Liver (tissue), 9 donors: ENCODE data around the gene PCDH9. TPM values are rescaled to one million over a fixed set of nuclear protein-coding genes. Genes with fewer than 3 reads are reported as not detected.
"Not testable (repeated sequence)": the region's sequence is repeated elsewhere in the genome, so short reads cannot be mapped to it uniquely, and the experiment has no call there.

Source experiments
- DNase-seq: peaks from one replicate; pipeline ENCODE4 v3.0.0-alpha.2; 2017; ENCODE audit warnings: low spot score
- H3K27ac ChIP-seq, 2 donors: one replicate each; pipeline ENCODE4 v1.7.0; 2013; ENCODE audit warnings: inconsistent platforms in 2 of 2, low read length in 2 of 2, control low read depth in 1 of 2, low read depth in 1 of 2, mild to moderate bottlenecking in 1 of 2
- H3K27me3 ChIP-seq, 4 donors: one replicate each; pipeline versions ENCODE4 v1.6.1 to v1.7.0; 2013; ENCODE audit warnings: low read length in 3 of 4, inconsistent platforms in 1 of 4, mild to moderate bottlenecking in 1 of 4, moderate library complexity in 1 of 4; ENCODE audit not compliant: control insufficient read depth in 4 of 4, insufficient read depth in 4 of 4
- H3K36me3 ChIP-seq, 4 donors: one replicate each; pipeline versions ENCODE4 v1.6.1 to v1.7.0; 2013; ENCODE audit warnings: low read length in 3 of 4, mild to moderate bottlenecking in 3 of 4, low read depth in 1 of 4, moderate library complexity in 1 of 4; ENCODE audit not compliant: control insufficient read depth in 4 of 4, insufficient read depth in 3 of 4
- H3K4me1 ChIP-seq, 4 donors: one replicate each; pipeline versions ENCODE4 v1.6.1 to v1.7.0; 2013; ENCODE audit warnings: low read length in 3 of 4, mild to moderate bottlenecking in 3 of 4, moderate library complexity in 1 of 4; ENCODE audit not compliant: control insufficient read depth in 4 of 4, insufficient read depth in 4 of 4
- H3K4me3 ChIP-seq, 3 donors: one replicate each; pipeline versions ENCODE4 v1.6.1 to v1.7.0; 2013; ENCODE audit warnings: low read length in 3 of 3, control low read depth in 1 of 3, low read depth in 1 of 3, mild to moderate bottlenecking in 1 of 3
- H3K9ac ChIP-seq, 2 donors: one replicate each; pipeline ENCODE4 v1.7.0; 2013; ENCODE audit warnings: low read length in 2 of 2, mild to moderate bottlenecking in 2 of 2, moderate library complexity in 2 of 2, control low read depth in 1 of 2, low read depth in 1 of 2
- H3K9me3 ChIP-seq, 4 donors: one replicate each; pipeline versions ENCODE4 v1.6.1 to v1.7.0; 2013; ENCODE audit warnings: low read length in 3 of 4; ENCODE audit not compliant: control insufficient read depth in 4 of 4
- EGR1 ChIP-seq, 2 donors: IDR thresholded peaks; 2 replicates each; pipeline ENCODE4 v1.6.1; 2016 to 2018; ENCODE audit warnings: antibody characterized with exemption in 2 of 2, low read depth in 2 of 2
- FOXA1 ChIP-seq: IDR thresholded peaks from 2 replicates; pipeline ENCODE4 v1.6.1; 2016; ENCODE audit warnings: antibody characterized with exemption
- FOXA2 ChIP-seq: IDR thresholded peaks from 2 replicates; pipeline ENCODE4 v1.6.1; 2016; ENCODE audit warnings: antibody characterized with exemption
- GABPA ChIP-seq, 2 donors: IDR thresholded peaks in 1 of 2; conservative IDR thresholded peaks in 1 of 2; 2 replicates each; pipeline ENCODE4 v1.6.1; 2016; ENCODE audit warnings: antibody characterized with exemption in 2 of 2, mild to moderate bottlenecking in 1 of 2, moderate library complexity in 1 of 2
- HNF4A ChIP-seq, 2 donors: conservative IDR thresholded peaks; 2 replicates each; pipeline ENCODE4 v1.6.1; 2016; ENCODE audit warnings: antibody characterized with exemption in 2 of 2, mild to moderate bottlenecking in 2 of 2
- HNF4G ChIP-seq: IDR thresholded peaks from 2 replicates; pipeline ENCODE4 v1.6.1; 2016; ENCODE audit warnings: antibody characterized with exemption
- JUND ChIP-seq, 2 donors: IDR thresholded peaks; 2 replicates each; pipeline ENCODE4 v1.6.1; 2016; ENCODE audit warnings: antibody characterized with exemption in 2 of 2
- NR2F2 ChIP-seq: IDR thresholded peaks from 2 replicates; pipeline ENCODE4 v1.6.1; 2016; ENCODE audit warnings: antibody characterized with exemption
- RAD21 ChIP-seq, 2 donors: IDR thresholded peaks; 2 replicates each; pipeline ENCODE4 v1.6.1; 2016; ENCODE audit warnings: antibody characterized with exemption in 2 of 2, mild to moderate bottlenecking in 2 of 2
- RXRA ChIP-seq, 2 donors: IDR thresholded peaks; 2 replicates each; pipeline ENCODE4 v1.6.1; 2017 to 2018; ENCODE audit warnings: antibody characterized with exemption in 2 of 2, mild to moderate bottlenecking in 1 of 2
- SP1 ChIP-seq: IDR thresholded peaks from 2 replicates; pipeline ENCODE4 v1.6.1; 2018; ENCODE audit warnings: antibody characterized with exemption, mild to moderate bottlenecking
- TAF1 ChIP-seq: conservative IDR thresholded peaks from 2 replicates; pipeline ENCODE4 v1.6.1; 2016; ENCODE audit warnings: antibody characterized with exemption, mild to moderate bottlenecking
- YY1 ChIP-seq: IDR thresholded peaks from 2 replicates; pipeline ENCODE4 v1.6.1; 2016; ENCODE audit warnings: antibody characterized with exemption, mild to moderate bottlenecking
- WGBS: extraction: QIAGEN DNeasy Blood & Tissue Kit; methylation state at CpG from one replicate; pipeline ENCODE4 v1.1.7; 2013; 5-methylcytosine and 5-hydroxymethylcytosine counted together
- polyA plus RNA-seq, 2 donors: library from polyadenylated mRNA; stranded (reverse) in 1 of 2; unstranded in 1 of 2; fragments of 200-250 nt in 1 of 2; fragments of >200 nt in 1 of 2; fragmentation: Nextera tagmentation in 1 of 2; extraction: Ambion mirVana in 1 of 2; gene quantifications; one replicate each; pipeline versions ENCODE4 v1.2.1 to v1.2.3, GENCODE V29; 2013 to 2015
- total RNA-seq, 2 donors: library from RNA; depleted of rRNA; stranded (reverse); fragments of >200 nt; gene quantifications; one replicate each; pipeline ENCODE4 v1.2.3, GENCODE V29; 2014
- TF ChIP-seq, protein P1 (sequence below): IDR thresholded peaks from 2 replicates; pipeline ENCODE4 v1.6.1; 2016; ENCODE audit warnings: antibody characterized with exemption
- TF ChIP-seq, protein P2 (sequence below): fragments of 150-350 bp; IDR thresholded peaks from 2 replicates; pipeline ENCODE4 v1.5.1; 2017; ENCODE audit warnings: improper control_type of control experiment, low read depth, low read length; ENCODE audit not compliant: missing input control
- TF ChIP-seq, protein P3 (sequence below): IDR thresholded peaks from 2 replicates; pipeline ENCODE4 v1.6.1; 2016; ENCODE audit warnings: antibody characterized with exemption
- TF ChIP-seq, protein P4 (sequence below): IDR thresholded peaks from 2 replicates; pipeline ENCODE4 v1.6.1; 2016; ENCODE audit warnings: antibody characterized with exemption, mild to moderate bottlenecking
- TF ChIP-seq, protein P5 (sequence below): IDR thresholded peaks from 2 replicates; pipeline ENCODE4 v1.6.1; 2016; ENCODE audit warnings: antibody characterized with exemption
- donor health status: healthy.
- donor health status: healthy.
- donor health status: healthy.
- donor health status: healthy.
- donor health status: healthy.

PCDH9 gene
- total and polyA plus RNA-seq, 4 donors = 0.90 to 4.0 (median 2.2) TPM

DNA sequence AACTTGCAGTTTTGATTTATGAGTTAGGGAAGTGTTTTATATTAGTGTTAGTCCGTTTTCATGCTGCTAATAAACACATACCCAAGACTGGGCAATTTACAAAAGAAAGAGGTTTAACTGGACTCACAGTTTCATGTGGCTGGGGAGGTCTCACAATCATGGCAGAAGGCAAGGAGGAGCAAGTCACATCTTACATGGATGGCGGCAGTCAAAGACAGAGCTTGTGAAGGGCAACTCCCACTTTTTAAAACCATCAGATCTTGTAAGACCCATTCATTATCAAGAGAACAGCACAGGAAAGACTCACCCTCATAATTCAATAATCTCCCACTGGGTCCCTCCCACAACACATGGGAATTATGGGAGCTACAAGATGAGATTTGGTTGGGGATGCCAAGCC lies 349.0 kb downstream of the PCDH9 start:
- not testable (repeated sequence) for DNase-seq, H3K9me3 ChIP-seq, H3K27ac ChIP-seq, H3K4me3 ChIP-seq, H3K36me3 ChIP-seq, H3K27me3 ChIP-seq, H3K4me1 ChIP-seq, H3K9ac ChIP-seq
- WGBS = 78% methylated on average over 2 of the region's 2 CpGs

DNA sequence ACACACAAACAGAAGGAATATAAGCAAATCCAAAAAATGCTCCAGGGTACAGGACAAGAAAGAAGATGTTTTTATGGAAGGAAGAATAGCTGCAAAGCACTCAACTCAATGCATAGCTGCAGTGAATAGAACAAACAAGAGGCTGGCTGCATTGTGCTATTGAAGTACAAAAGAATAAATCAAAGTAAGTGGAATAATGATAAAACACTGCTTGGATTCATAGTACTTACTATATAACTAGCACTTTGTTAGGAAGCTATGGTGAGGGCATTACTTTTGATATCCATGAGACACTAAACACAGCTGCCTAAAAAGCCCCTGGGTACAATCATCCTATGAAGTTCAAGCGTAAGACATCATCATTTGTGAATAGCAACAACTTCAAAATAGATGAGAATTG lies 350.1 kb downstream of the PCDH9 start:
- Histone ChIP-seq H3K9ac (no peak overlapping the region), H3K27me3 (no peaks in the 10 kb centered on the region), H3K4me1 (no peaks in the 10 kb centered on the region), H3K9me3 (no peaks in the 10 kb centered on the region), H3K36me3 (no peaks in the 10 kb centered on the region), H3K27ac (no peak overlapping the region), H3K4me3 (no peak overlapping the region)
- 92% methylated on average over 1 of the region's 1 CpG for WGBS
- TF ChIP-seq FOXA2 (no peak), RXRA (IDR thresholded peaks at IDR 0.05) (no peak), HNF4G (no peak), JUND (IDR thresholded peaks at IDR 0.05) (no peak), FOXA1 (no peak), SP1 (no peak), EGR1 (IDR thresholded peaks at IDR 0.05; ENCODE audit: low read depth in 2 of 2) (no peak), RAD21 (IDR thresholded peaks at IDR 0.05) (no peak), YY1 (no peak), NR2F2 (no peak), GABPA (IDR thresholded peaks at IDR 0.05 in 1 of 2, conservative IDR thresholded peaks at IDR 0.05 in 1 of 2) (no peak), HNF4A (conservative IDR thresholded peaks at IDR 0.05) (no peak), TAF1 (no peak)
- TF ChIP-seq, protein P1, sequence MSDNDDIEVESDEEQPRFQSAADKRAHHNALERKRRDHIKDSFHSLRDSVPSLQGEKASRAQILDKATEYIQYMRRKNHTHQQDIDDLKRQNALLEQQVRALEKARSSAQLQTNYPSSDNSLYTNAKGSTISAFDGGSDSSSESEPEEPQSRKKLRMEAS = no peak
- TF ChIP-seq, protein P2, sequence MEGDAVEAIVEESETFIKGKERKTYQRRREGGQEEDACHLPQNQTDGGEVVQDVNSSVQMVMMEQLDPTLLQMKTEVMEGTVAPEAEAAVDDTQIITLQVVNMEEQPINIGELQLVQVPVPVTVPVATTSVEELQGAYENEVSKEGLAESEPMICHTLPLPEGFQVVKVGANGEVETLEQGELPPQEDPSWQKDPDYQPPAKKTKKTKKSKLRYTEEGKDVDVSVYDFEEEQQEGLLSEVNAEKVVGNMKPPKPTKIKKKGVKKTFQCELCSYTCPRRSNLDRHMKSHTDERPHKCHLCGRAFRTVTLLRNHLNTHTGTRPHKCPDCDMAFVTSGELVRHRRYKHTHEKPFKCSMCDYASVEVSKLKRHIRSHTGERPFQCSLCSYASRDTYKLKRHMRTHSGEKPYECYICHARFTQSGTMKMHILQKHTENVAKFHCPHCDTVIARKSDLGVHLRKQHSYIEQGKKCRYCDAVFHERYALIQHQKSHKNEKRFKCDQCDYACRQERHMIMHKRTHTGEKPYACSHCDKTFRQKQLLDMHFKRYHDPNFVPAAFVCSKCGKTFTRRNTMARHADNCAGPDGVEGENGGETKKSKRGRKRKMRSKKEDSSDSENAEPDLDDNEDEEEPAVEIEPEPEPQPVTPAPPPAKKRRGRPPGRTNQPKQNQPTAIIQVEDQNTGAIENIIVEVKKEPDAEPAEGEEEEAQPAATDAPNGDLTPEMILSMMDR = no peak
- TF ChIP-seq, protein P3, sequence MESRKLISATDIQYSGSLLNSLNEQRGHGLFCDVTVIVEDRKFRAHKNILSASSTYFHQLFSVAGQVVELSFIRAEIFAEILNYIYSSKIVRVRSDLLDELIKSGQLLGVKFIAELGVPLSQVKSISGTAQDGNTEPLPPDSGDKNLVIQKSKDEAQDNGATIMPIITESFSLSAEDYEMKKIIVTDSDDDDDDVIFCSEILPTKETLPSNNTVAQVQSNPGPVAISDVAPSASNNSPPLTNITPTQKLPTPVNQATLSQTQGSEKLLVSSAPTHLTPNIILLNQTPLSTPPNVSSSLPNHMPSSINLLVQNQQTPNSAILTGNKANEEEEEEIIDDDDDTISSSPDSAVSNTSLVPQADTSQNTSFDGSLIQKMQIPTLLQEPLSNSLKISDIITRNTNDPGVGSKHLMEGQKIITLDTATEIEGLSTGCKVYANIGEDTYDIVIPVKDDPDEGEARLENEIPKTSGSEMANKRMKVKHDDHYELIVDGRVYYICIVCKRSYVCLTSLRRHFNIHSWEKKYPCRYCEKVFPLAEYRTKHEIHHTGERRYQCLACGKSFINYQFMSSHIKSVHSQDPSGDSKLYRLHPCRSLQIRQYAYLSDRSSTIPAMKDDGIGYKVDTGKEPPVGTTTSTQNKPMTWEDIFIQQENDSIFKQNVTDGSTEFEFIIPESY = no peak
- TF ChIP-seq, protein P4, sequence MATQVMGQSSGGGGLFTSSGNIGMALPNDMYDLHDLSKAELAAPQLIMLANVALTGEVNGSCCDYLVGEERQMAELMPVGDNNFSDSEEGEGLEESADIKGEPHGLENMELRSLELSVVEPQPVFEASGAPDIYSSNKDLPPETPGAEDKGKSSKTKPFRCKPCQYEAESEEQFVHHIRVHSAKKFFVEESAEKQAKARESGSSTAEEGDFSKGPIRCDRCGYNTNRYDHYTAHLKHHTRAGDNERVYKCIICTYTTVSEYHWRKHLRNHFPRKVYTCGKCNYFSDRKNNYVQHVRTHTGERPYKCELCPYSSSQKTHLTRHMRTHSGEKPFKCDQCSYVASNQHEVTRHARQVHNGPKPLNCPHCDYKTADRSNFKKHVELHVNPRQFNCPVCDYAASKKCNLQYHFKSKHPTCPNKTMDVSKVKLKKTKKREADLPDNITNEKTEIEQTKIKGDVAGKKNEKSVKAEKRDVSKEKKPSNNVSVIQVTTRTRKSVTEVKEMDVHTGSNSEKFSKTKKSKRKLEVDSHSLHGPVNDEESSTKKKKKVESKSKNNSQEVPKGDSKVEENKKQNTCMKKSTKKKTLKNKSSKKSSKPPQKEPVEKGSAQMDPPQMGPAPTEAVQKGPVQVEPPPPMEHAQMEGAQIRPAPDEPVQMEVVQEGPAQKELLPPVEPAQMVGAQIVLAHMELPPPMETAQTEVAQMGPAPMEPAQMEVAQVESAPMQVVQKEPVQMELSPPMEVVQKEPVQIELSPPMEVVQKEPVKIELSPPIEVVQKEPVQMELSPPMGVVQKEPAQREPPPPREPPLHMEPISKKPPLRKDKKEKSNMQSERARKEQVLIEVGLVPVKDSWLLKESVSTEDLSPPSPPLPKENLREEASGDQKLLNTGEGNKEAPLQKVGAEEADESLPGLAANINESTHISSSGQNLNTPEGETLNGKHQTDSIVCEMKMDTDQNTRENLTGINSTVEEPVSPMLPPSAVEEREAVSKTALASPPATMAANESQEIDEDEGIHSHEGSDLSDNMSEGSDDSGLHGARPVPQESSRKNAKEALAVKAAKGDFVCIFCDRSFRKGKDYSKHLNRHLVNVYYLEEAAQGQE = no peak
- TF ChIP-seq, protein P5, sequence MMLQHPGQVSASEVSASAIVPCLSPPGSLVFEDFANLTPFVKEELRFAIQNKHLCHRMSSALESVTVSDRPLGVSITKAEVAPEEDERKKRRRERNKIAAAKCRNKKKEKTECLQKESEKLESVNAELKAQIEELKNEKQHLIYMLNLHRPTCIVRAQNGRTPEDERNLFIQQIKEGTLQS = no peak
- DNase-seq = no peak
